Breast epithelium (tissue), 3 donors: Measurements from ENCODE around the gene CABCOCO1.

Experiments
- CTCF ChIP-seq, 3 donors: fragments of 450-650 bp; IDR thresholded peaks; one replicate each; pipeline ENCODE4 v1.5.1; 2016 to 2017; ENCODE audit warnings: antibody characterized with exemption in 3 of 3, mild to moderate bottlenecking in 3 of 3, moderate library complexity in 3 of 3
- POLR2A ChIP-seq: fragments of 450-650 bp; IDR thresholded peaks from one replicate; pipeline ENCODE4 v1.6.1; 2016; ENCODE audit warnings: antibody characterized with exemption, mild to moderate bottlenecking, moderate library complexity

GRCh38 chr10:61729596-61729995 is 66.9 kb downstream of the CABCOCO1 start:
- no peak for TF ChIP-seq CTCF (IDR thresholded peaks at IDR 0.05)
- no peak for TF ChIP-seq POLR2A
